ENCODE measurements around the gene KIF19.

DNA sequence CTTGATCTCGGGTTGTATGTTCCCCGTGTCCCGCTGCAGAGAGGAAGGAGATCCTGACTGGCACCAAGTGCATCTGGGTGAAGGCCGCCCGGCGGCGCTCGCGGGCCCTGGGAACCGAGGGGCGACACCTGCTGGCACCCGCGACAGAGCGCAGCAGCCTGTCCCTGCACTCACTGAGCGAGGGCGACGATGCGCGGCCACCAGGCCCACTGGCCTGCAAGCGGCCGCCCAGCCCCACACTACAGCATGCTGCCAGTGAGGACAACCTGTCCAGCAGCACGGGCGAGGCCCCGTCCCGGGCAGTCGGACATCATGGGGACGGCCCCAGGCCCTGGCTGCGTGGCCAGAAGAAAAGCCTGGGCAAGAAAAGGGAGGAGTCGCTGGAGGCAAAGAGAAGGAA, 28.1 kb downstream of the KIF19 start:
- TF ChIP-seq, protein P1, sequence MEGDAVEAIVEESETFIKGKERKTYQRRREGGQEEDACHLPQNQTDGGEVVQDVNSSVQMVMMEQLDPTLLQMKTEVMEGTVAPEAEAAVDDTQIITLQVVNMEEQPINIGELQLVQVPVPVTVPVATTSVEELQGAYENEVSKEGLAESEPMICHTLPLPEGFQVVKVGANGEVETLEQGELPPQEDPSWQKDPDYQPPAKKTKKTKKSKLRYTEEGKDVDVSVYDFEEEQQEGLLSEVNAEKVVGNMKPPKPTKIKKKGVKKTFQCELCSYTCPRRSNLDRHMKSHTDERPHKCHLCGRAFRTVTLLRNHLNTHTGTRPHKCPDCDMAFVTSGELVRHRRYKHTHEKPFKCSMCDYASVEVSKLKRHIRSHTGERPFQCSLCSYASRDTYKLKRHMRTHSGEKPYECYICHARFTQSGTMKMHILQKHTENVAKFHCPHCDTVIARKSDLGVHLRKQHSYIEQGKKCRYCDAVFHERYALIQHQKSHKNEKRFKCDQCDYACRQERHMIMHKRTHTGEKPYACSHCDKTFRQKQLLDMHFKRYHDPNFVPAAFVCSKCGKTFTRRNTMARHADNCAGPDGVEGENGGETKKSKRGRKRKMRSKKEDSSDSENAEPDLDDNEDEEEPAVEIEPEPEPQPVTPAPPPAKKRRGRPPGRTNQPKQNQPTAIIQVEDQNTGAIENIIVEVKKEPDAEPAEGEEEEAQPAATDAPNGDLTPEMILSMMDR (conservative IDR thresholded peaks at IDR 0.05 in 1 of 2, IDR thresholded peaks at IDR 0.05 in 1 of 2; ENCODE audit: extremely low read depth in 1 of 2, insufficient read depth in 1 of 2, low read depth in 1 of 2, low read length in 2 of 2): no peak
- TF ChIP-seq EZH2 (IDR thresholded peaks at IDR 0.05; ENCODE audit: borderline replicate concordance, low read length): no peak
